Activated CD4-positive, alpha-beta T cell treated with anti-CD3 and anti-CD28 coated beads for 36 hours (primary cell): ENCODE results near the gene AKAP10. TPM values are rescaled to one million over a fixed set of nuclear protein-coding genes. Genes with fewer than 3 reads are reported as not detected.
A peak's percentile ranks its signal among the peaks of the same experiment; 100 is the strongest.

ENCODE experiments used
- ATAC-seq: fragments of 200-7000 bp; cut with Tn5 transposase; one replicate; pipeline ENCODE4 v1.10.0; 2021; ENCODE audit warnings: mild to moderate bottlenecking, moderate library complexity
- CTCF ChIA-PET: fragments of 350-600 bp; sonication (Branson Sonifier 250); formaldehyde crosslinking; loops from one replicate; lab custom pipeline; 2021; ENCODE audit warnings: antibody characterized with exemption; lab: Charles Lee
- POLR2A ChIA-PET: fragments of 350-600 bp; sonication (Branson Sonifier 250); formaldehyde crosslinking; loops from one replicate; lab custom pipeline; 2021; ENCODE audit warnings: antibody characterized with exemption, inconsistent platforms; lab: Charles Lee
- DNase-seq: peaks from one replicate; pipeline ENCODE4 v3.0.0-alpha.2; 2020
- H3K27ac Mint-ChIP-seq: one replicate; pipeline ENCODE4 v1.8.0; 2021; ENCODE audit warnings: mixed read lengths
- H3K27me3 Mint-ChIP-seq: one replicate; pipeline ENCODE4 v1.8.0; 2021; ENCODE audit warnings: mixed read lengths
- H3K36me3 Mint-ChIP-seq: one replicate; pipeline ENCODE4 v1.8.0; 2021; ENCODE audit warnings: low read depth, mixed read lengths
- H3K4me1 Mint-ChIP-seq: one replicate; pipeline ENCODE4 v1.8.0; 2021; ENCODE audit warnings: mixed read lengths
- H3K4me3 Mint-ChIP-seq: one replicate; pipeline ENCODE4 v1.8.0; 2021; ENCODE audit warnings: mild to moderate bottlenecking, moderate library complexity, mixed read lengths
- H3K9me3 Mint-ChIP-seq: one replicate; pipeline ENCODE4 v1.8.0; 2021; ENCODE audit warnings: low read depth, mixed read lengths
- intact Hi-C, 2 experiments: fragments of 100-400 bp; cut with DNase I in 1 of 2; cut with micrococcal nuclease in 1 of 2; formaldehyde crosslinking; loops; one replicate each; pipeline versions ENCODE4 v1.14.2 to v1.15.1; 2022 to 2024; cut with DNase I, micrococcal nuclease
- total RNA-seq, 2 experiments: library from RNA; stranded (reverse); gene quantifications; one replicate each; pipeline ENCODE4 v1.2.3, GENCODE V29; 2021

AKAP10 gene
- total RNA-seq, 2 experiments from 2014 or later = 31.6 to 35.9 TPM

- peaks cover 36% of the 10 kb centered on the region for H3K27me3 Mint-ChIP-seq
- POLR2A ChIA-PET = no interaction called here
Measured at GRCh38 chr17:20008242-20009051, 30.8 kb upstream of the AKAP10 start.

GRCh38 chr17:19996502-19996901 lies 18.9 kb upstream of the AKAP10 start:
- intact Hi-C loops = loop anchor here in 1 of 2 experiments (10.0 kb wide), 1 partner anchor 228 kb away; no protein-coding TSS in a partner anchor
- Mint-ChIP-seq H3K4me1 (peaks cover 6% of the 10 kb centered on the region), H3K36me3 (no peaks in the 10 kb centered on the region), H3K9me3 (no peaks in the 10 kb centered on the region), H3K27me3 (peaks cover 2% of the 10 kb centered on the region), H3K4me3 (no peak overlapping the region), H3K27ac (no peak overlapping the region)
- ATAC-seq (no peak), DNase-seq (no peak)
- CTCF ChIA-PET = interaction anchor here (1.0 to 1.5 kb wide), 3 partner anchors 13 to 125 kb away, joined by 3 to 6 read pairs (median 4); partner anchors contain the start of gene SPECC1
- POLR2A ChIA-PET = interaction anchor here (0.5 kb wide), 1 partner anchor 141 kb away, joined by 3 read pairs; no protein-coding TSS in a partner anchor

More at GRCh38 chr17:20008242-20009051, 30.8 kb upstream of the AKAP10 start:
- intact Hi-C loops = loop anchor here (1.0 to 2.0 kb wide), 5 partner anchors 16 to 630 kb away; partner anchors contain the start of genes AKAP10 (in 1 of the 2) and MAPK7 (in 1 of the 2)
- Mint-ChIP-seq H3K36me3 (no peaks in the 10 kb centered on the region), H3K9me3 (no peaks in the 10 kb centered on the region), H3K4me1 (peaks cover 11% of the 10 kb centered on the region), H3K27ac (peak overlapping the region; percentile 17), H3K4me3 (peak overlapping the region; percentile 77)
- ATAC-seq = peak; percentile 44
- CTCF ChIA-PET = interaction anchor here (0.7 to 4.1 kb wide), 17 partner anchors 8 to 270 kb away, joined by 3 to 23 read pairs (median 3); no protein-coding TSS in a partner anchor
- DNase-seq = peak; percentile 46

DNA sequence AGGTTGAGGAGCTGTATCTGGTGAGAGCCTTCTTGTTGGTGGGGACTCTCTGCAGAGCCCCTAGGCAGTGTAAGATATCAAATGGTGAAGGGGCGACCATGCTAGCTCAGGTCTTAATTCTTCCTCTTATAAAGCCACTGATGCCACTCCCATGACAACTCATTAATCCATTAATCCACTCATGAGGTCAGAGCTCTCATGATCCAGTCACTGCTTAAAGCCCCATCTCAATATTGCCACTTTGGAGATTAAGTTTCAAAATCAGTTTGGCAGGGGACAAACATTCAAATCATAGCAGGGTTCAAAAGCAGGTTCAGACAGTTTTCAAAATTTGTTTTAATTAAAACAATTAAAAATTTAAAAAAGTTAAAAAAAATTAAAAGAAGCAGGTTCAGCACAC lies 18.5 kb upstream of the AKAP10 start:
- intact Hi-C loops = loop anchor here in 1 of 2 experiments (10.0 kb wide), 1 partner anchor 229 kb away; no protein-coding TSS in a partner anchor
- Mint-ChIP-seq H3K27ac (no peak overlapping the region), H3K4me3 (no peak overlapping the region), H3K27me3 (peaks cover 2% of the 10 kb centered on the region), H3K36me3 (no peaks in the 10 kb centered on the region), H3K9me3 (no peaks in the 10 kb centered on the region), H3K4me1 (peaks cover 6% of the 10 kb centered on the region)
- ChIA-PET POLR2A (interaction anchor here (0.5 kb wide), 1 partner anchor 140 kb away, joined by 3 read pairs; no protein-coding TSS in a partner anchor), CTCF (interaction anchor here (0.8 to 1.5 kb wide), 5 partner anchors 11 to 126 kb away, joined by 3 to 6 read pairs (median 4); partner anchors contain the start of gene SPECC1)
- no peak for ATAC-seq
- DNase-seq = no peak

- intact Hi-C loops = loop anchor here (1.0 to 10.0 kb wide), 6 partner anchors 16 to 329 kb away; partner anchors contain the start of gene SPECC1 (in 1 of the 2)
- H3K9me3 Mint-ChIP-seq = no peaks in the 10 kb centered on the region
- CTCF ChIA-PET = interaction anchor here (0.6 to 3.4 kb wide), 34 partner anchors 8 to 284 kb away, joined by 3 to 39 read pairs (median 4); partner anchors contain the start of genes AKAP10 and SPECC1
- peaks cover 2% of the 10 kb centered on the region for H3K27me3 Mint-ChIP-seq
- H3K4me1 Mint-ChIP-seq = peaks cover 6% of the 10 kb centered on the region
- peak; percentile 88 for DNase-seq
- POLR2A ChIA-PET = interaction anchor here (0.7 to 0.8 kb wide), 2 partner anchors 16 to 1007 kb away, joined by 6 to 8 read pairs; no protein-coding TSS in a partner anchor
- H3K4me3 Mint-ChIP-seq = no peak overlapping the region
- H3K36me3 Mint-ChIP-seq = no peaks in the 10 kb centered on the region
- ATAC-seq = peak; percentile 100
- no peak overlapping the region for H3K27ac Mint-ChIP-seq
Measured at GRCh38 chr17:19992803-19993713, 15.4 kb upstream of the AKAP10 start.

GRCh38 chr17:19991252-19991885 lies 13.7 kb upstream of the AKAP10 start:
- Mint-ChIP-seq H3K4me3 (no peak overlapping the region), H3K36me3 (no peaks in the 10 kb centered on the region), H3K27me3 (no peaks in the 10 kb centered on the region), H3K9me3 (no peaks in the 10 kb centered on the region), H3K4me1 (peaks cover 4% of the 10 kb centered on the region), H3K27ac (no peak overlapping the region)
- POLR2A ChIA-PET = no interaction called here
- no peak for ATAC-seq
- intact Hi-C loops = loop anchor here (5.0 to 10.0 kb wide), 2 partner anchors 233 to 331 kb away; no protein-coding TSS in a partner anchor
- CTCF ChIA-PET = interaction anchor here (1.7 to 3.4 kb wide), 5 partner anchors 17 to 129 kb away, joined by 6 to 39 read pairs (median 23); partner anchors contain the start of gene SPECC1
- DNase-seq = no peak

DNA sequence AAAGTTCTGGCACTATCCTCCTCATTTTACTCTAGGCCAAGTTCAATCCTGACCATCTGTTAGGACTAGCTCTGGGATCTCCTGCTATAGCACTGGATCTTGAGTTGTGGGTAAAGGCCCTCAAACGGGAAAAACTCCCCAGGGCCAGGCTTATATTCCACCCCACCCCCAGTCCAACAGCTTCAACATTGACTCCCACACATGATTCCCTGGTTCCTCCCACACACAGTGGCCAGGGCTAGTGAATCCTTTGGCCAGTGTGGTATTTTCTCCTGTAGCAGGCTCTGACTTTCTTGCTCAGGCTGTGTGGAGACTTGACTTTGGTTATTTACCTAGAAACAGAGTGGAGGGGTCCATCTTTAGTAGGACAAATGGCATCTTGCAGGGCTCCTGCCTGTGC lies 10.3 kb upstream of the AKAP10 start:
- Mint-ChIP-seq H3K9me3 (no peaks in the 10 kb centered on the region), H3K36me3 (no peaks in the 10 kb centered on the region), H3K4me1 (peaks cover 1% of the 10 kb centered on the region), H3K4me3 (no peak overlapping the region), H3K27me3 (no peaks in the 10 kb centered on the region), H3K27ac (no peak overlapping the region)
- intact Hi-C loops = no loop called here
- ATAC-seq (no peak), DNase-seq (no peak)
- ChIA-PET POLR2A (no interaction called here), CTCF (no interaction called here)

DNA sequence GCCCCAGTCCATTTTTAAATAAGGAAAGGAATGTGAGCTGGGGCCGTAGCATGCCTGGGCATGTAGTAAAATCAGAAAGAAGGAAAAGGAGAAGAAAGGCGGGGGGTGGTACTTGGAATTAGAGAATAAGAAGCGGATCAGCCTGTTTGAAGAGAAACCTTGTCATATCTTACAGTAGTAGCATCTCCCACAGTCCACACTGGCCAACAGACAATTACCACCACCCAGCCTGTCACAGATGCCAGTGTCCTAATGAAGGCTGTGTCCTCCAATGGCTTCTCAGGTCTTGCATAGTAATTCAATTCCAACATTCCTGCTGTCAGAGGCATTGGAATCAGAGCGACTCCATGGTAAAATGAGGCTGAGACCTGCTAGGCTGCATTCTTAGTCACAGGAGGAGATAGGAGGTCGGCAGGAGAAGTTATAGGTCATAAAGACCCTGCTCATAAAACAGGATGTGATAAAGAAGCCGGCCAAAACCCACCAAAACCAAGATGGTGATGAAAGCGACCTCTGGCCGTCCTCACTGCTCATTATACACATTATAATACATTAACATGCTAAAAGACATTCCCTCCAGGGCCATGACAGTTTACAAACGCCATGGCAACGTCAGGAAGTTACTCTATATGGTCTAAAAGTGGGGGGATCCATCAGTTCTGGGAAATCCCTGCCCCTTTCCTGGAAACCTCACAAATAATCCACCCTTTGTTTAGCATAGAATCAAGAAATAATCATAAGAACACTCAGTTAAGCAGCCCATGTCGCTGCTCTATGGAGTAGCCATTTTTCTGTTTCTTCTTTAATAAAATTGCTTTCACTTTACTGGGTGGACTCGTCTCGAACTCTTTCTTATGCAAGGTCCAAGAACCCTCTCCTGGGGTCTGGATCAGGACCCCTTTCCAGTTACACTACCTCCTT lies 9.6 kb upstream of the AKAP10 start:
- DNase-seq = no peak
- Mint-ChIP-seq H3K4me1 (peaks cover 2% of the 10 kb centered on the region), H3K4me3 (no peak overlapping the region), H3K27me3 (no peaks in the 10 kb centered on the region), H3K36me3 (no peaks in the 10 kb centered on the region), H3K27ac (no peak overlapping the region), H3K9me3 (no peaks in the 10 kb centered on the region)
- ATAC-seq = no peak
- ChIA-PET POLR2A (no interaction called here), CTCF (no interaction called here)
- intact Hi-C loops = no loop called here

- DNase-seq (no peak), ATAC-seq (no peak)
- Mint-ChIP-seq H3K27ac (no peak overlapping the region), H3K27me3 (no peaks in the 10 kb centered on the region), H3K4me1 (peaks cover 30% of the 10 kb centered on the region), H3K4me3 (no peak overlapping the region), H3K9me3 (peaks cover 6% of the 10 kb centered on the region), H3K36me3 (peaks cover 23% of the 10 kb centered on the region)
- intact Hi-C loops = loop anchor here (2.0 to 5.0 kb wide), 4 partner anchors 29 to 603 kb away; partner anchors contain the start of genes MAPK7 (in 1 of the 2), SPECC1 (in 1 of the 2) and ULK2 (in 1 of the 2)
- CTCF ChIA-PET = interaction anchor here (0.7 to 1.1 kb wide), 3 partner anchors 12 to 1151 kb away, joined by 3 to 5 read pairs (median 4); no protein-coding TSS in a partner anchor
- POLR2A ChIA-PET = no interaction called here
Measured at GRCh38 chr17:19979917-19980770, 2.5 kb upstream of the AKAP10 start.

DNA sequence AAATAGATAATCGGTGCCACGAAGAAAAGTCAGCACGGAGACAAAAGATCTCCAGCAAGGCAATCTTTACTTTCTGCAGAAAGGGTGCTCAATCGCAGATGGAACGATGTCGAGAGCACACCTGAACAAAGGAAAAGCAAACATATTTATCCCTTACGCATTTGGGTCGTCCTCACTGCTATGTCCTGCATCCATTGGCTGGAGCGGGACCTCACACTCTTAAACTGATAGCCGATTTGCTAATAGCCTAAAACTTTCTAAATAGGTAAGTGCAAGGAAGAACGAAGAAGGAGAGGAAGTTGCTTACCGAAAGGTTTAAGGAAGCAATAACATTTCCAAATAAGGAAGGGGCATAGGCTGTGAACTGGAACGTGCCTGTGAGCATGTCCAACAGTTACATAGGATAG lies 1.2 kb upstream of the AKAP10 start:
- ChIA-PET CTCF (interaction anchor here (0.6 kb wide), 1 partner anchor 123 kb away, joined by 3 read pairs; no protein-coding TSS in a partner anchor), POLR2A (no interaction called here)
- intact Hi-C loops = loop anchor here (2.0 to 5.0 kb wide), 4 partner anchors 30 to 602 kb away; partner anchors contain the start of genes MAPK7 (in 1 of the 2), SPECC1 (in 1 of the 2) and ULK2 (in 1 of the 2)
- Mint-ChIP-seq H3K27me3 (no peaks in the 10 kb centered on the region), H3K9me3 (peaks cover 6% of the 10 kb centered on the region), H3K4me3 (peak overlapping the region; percentile 90), H3K27ac (peak overlapping the region; percentile 98), H3K4me1 (peaks cover 38% of the 10 kb centered on the region), H3K36me3 (peaks cover 29% of the 10 kb centered on the region)
- ATAC-seq = no peak
- DNase-seq = peak; percentile 27
